Choroid plexus epithelial cell (primary cell): Measurements from ENCODE around the gene SPATA13.
"Not testable (repeated sequence)": the region's sequence is repeated elsewhere in the genome, so short reads cannot be mapped to it uniquely, and the experiment has no call there.

Experiments used
- DNase-seq: peaks from one replicate; pipeline ENCODE4 v3.0.0-alpha.2; 2010; ENCODE audit warnings: low read depth
- H3K4me3 ChIP-seq: 2 replicates; pipeline ENCODE4 v1.5.1; 2011; ENCODE audit warnings: low read depth, mild to moderate bottlenecking, control low read depth, low read length, moderate library complexity
- CTCF ChIP-seq: conservative IDR thresholded peaks from 2 replicates; pipeline ENCODE4 v1.5.1; 2011; ENCODE audit warnings: low read depth, mild to moderate bottlenecking, control low read depth, inconsistent platforms, low read length, moderate library complexity

SPATA13 gene

DNA sequence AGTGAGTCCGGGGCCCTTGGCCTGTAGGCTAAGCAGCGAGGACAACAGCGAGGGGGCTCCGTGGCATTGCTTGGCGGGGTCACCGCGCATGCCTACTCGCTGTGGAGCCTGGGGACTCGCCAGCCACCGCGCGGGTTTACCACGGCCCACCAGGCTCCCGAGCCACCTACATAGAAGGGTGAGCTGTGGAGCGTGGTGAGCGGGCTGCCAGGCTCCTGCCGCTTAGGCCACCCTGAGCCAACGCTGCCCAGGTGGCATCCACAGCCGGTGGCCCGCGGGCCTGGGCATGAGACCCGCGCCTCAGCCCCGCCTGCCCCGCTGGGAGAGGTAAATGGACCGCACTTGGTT is 180.1 kb downstream of the SPATA13 start:
- H3K4me3 ChIP-seq = no peak overlapping the region
- no peak for DNase-seq
- no peak for TF ChIP-seq CTCF

DNA sequence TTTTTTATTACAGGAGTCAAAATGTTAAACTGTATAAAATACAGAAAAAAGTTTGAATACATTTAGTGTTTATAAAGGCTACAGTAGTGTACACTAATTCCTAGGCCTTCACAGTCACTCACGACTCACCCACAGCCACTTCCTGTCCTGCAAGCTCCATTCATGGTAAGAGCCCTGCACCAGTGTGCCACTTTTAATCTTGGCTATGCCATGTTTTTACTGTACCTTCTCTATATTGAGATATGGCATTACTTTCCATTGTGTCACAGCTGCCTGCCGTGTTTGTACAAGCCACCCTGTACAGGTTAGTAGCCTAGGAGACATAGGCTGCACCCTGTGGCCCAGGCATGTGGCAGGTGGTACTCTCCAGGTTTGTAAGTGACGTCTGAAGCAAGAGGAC is 180.9 kb downstream of the SPATA13 start:
- no peak overlapping the region for H3K4me3 ChIP-seq
- no peak for TF ChIP-seq CTCF
- DNase-seq = no peak

- DNase-seq = no peak
- no peak for TF ChIP-seq CTCF
- H3K4me3 ChIP-seq = no peak overlapping the region
Measured at GRCh38 chr13:24348385-24348784, 187.9 kb downstream of the SPATA13 start.

DNA sequence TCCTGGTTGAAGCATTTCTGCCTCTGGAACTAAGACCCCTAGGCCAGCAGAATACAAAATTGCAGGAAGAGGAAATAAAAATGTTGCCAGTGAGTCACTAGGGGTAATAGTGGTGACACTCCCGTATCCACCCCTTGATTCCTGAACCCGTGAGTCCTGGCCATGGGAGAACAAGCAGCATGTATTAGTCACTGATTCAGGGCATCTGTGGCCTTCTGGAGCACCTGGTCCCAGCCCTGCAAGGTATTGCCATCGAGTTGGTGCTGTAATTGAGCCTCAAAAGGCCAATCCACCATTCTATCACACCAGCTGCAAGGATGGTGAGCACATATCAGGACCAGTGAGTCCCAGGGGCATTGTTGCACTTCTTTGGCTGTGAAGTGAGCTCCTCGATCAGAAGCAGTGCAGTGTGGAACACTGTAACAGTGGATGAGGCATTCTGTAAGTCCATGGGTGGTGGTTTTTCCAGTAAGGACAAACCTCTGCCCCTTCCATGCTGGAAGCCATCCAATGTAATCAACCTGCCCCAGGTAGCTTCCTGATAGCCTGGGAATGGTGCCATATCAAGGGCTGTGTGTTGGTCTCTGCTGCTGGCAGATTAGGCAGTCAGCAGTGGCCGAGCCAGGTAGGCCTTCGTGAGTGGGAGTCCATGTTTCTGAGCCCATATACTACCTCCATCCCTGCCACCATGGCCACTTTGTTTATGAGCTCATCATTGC is 188.4 kb downstream of the SPATA13 start:
- H3K4me3 ChIP-seq = no peak overlapping the region
- TF ChIP-seq CTCF = no peak
- no peak for DNase-seq

- not testable (repeated sequence) for H3K4me3 ChIP-seq, DNase-seq
Measured at GRCh38 chr13:24349778-24350664, 189.5 kb downstream of the SPATA13 start.

- no peak for TF ChIP-seq CTCF
- H3K4me3 ChIP-seq = no peak overlapping the region
- DNase-seq = no peak
Measured at GRCh38 chr13:24351423-24351822, 190.9 kb downstream of the SPATA13 start.

- no peak for TF ChIP-seq CTCF
- no peak for DNase-seq
- no peak overlapping the region for H3K4me3 ChIP-seq
Measured at GRCh38 chr13:24353736-24354135, 193.2 kb downstream of the SPATA13 start.
